Adrenal gland (tissue), 12 donors: Measurements from ENCODE around the gene HMGN4. TPM values are rescaled to one million over a fixed set of nuclear protein-coding genes. Genes with fewer than 3 reads are reported as not detected.
A peak's percentile ranks its signal among the peaks of the same experiment; 100 is the strongest.

ENCODE experiments used
- DNase-seq, 7 donors: peaks; one replicate each; pipeline ENCODE4 v3.0.0-alpha.2; 2019 to 2020
- H3K27ac ChIP-seq, 5 donors: fragments of 200-600 bp; sonication (generic) in 4 of 5; 1 replicate in 3 of 5; 2 replicates in 2 of 5; pipeline versions ENCODE4 v1.5.1 to v1.8.0; 2016 to 2020; ENCODE audit warnings: mild to moderate bottlenecking in 1 of 5
- H3K27me3 ChIP-seq: fragments of 200-600 bp; 2 replicates; pipeline ENCODE4 v1.8.0; 2021
- H3K36me3 ChIP-seq, 2 donors: fragments of 200-600 bp; replicated peaks in 1 of 2; 1 replicate in 1 of 2; 2 replicates in 1 of 2; pipeline versions ENCODE4 v1.5.1 to v1.8.0; 2018 to 2022
- H3K4me1 ChIP-seq, 2 donors: fragments of 200-600 bp; replicated peaks in 1 of 2; 1 replicate in 1 of 2; 2 replicates in 1 of 2; pipeline versions ENCODE4 v1.5.1 to v1.8.0; 2018 to 2021
- H3K4me3 ChIP-seq, 4 donors: fragments of 200-600 bp; sonication (generic) in 3 of 4; one replicate each; pipeline ENCODE4 v1.5.1; 2016 to 2018
- H3K9me3 ChIP-seq, 3 donors: fragments of 200-600 bp; sonication (generic) in 1 of 3; replicated peaks in 1 of 3; 1 replicate in 2 of 3; 2 replicates in 1 of 3; pipeline versions ENCODE4 v1.5.1 to v1.8.0; 2016 to 2021
- POLR2A ChIP-seq, 2 donors: fragments of 450-650 bp; IDR thresholded peaks; one replicate each; pipeline ENCODE4 v1.6.1; 2017; ENCODE audit warnings: antibody characterized with exemption in 2 of 2, mild to moderate bottlenecking in 2 of 2, moderate library complexity in 1 of 2
- WGBS, 4 donors: extraction: QIAGEN DNeasy Blood & Tissue Kit in 2 of 4; methylation state at CpG; one replicate each; pipeline versions ENCODE4 v1.1.5 to v1.1.7; 2013 to 2017; 5-methylcytosine and 5-hydroxymethylcytosine counted together
- intact Hi-C, 2 donors: fragments of 100-400 bp; cut with DNase I; formaldehyde crosslinking; loops; one replicate each; pipeline versions ENCODE4 v1.14.1 to v1.15.0; 2022 to 2023
- polyA plus RNA-seq, 3 donors: library from polyadenylated mRNA; stranded (reverse); fragments of 200-250 nt in 2 of 3; fragments of 350-450 nt in 1 of 3; fragmentation: Illumina TruSeq in 1 of 3; extraction: RNeasy Lipid Tissue Mini Kit (QIAGEN cat#74804) in 1 of 3; gene quantifications; one replicate each; pipeline ENCODE4 v1.2.3, GENCODE V29; 2013 to 2014
- small RNA-seq, 2 donors: library from RNA; depleted of rRNA; stranded (forward); fragments of <200 nt; gene quantifications; one replicate each; pipeline ENCODE3, GENCODE V24; 2016
- total RNA-seq, 9 donors: library from RNA; depleted of rRNA in 4 of 9; stranded (reverse); fragments of >200 nt in 4 of 9; fragments of 120-200 nt in 1 of 9; fragmentation: NEBNext Ultra II Directional in 1 of 9; extraction: Animal tissue kit (Norgen Biotek cat#: 25700) in 1 of 9; gene quantifications; one replicate each; pipeline versions ENCODE4 v1.1.0 to v1.2.4, GENCODE V29; 2013 to 2023
- TF ChIP-seq, protein P1 (sequence below), 6 experiments: fragments of 450-650 bp in 4 of 6; fragments of 200-600 bp in 2 of 6; sonication (generic) in 1 of 6; IDR thresholded peaks; 1 replicate in 5 of 6; 2 replicates in 1 of 6; pipeline versions ENCODE4 v1.5.1 to v1.8.0; 2016 to 2021; ENCODE audit warnings: antibody characterized with exemption in 6 of 6, mild to moderate bottlenecking in 2 of 6, moderate library complexity in 1 of 6
- donor health status: healthy with polysubstance abuse.
- donor health status: Bipolar disorder and iron deficiency.
- donor health status: DM: yes; HTN: yes; CAD: no.
- donor health status: DM: no; HTN: no; CAD: no.
- donor health status: DM: no; HTN: no; CAD: no.
- donor health status: DM: yes; HTN: yes; CAD: no.

Gene HMGN4
- total and polyA plus RNA-seq, 12 donors: 13.9 to 68.9 (median 46.2) TPM

DNA sequence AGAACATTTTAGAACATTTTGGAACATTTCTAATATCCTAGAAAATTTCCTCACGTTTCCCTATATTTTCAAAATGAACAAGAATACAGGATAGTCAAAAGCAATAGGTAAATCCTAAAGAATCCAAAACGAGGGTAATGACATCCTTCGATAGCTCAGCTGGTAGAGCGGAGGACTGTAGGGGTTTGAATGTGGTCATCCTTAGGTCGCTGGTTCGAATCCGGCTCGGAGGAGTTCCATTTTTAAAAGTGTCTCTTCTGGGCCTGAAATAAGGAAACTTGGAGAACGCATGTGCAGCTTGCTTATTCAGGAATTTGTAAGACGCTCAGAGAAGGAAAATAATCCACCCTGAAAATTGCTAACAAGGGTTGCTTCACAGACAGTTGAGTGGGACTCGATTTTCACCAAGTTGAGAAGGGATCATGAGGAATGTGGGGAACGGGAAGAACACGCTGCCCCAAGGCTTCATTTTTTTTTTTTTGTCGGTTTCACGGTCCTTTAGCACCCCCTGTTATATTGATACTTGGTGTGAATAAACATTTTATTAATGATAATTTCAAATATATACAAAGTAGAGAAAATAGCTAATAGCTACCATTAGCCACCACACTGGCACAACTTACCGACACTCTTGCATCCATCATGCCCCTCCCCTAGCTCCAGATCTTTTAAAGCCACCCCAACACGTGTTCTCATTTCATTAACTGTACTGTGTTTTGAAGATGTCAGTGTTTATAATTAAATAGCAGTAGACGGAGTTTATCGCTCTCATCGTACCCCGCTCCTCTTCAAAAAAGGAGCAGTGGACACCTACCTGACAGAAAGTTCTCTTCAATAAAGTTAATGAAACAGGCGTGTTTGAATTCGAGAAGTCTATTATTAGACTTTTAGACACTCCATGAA lies 56.8 kb downstream of the HMGN4 start:
- H3K4me3 ChIP-seq: peak overlapping the region in 2 of 4 donors; percentile 33 to 76
- intact Hi-C loops: loop anchor here in 1 of 2 donors (5.0 kb wide), 1 partner anchor 253 kb away; no protein-coding TSS in a partner anchor
- 20 to 28% (median 25%) methylated on average over 23 of the region's 23 CpGs for WGBS, 4 donors
- no peak for DNase-seq
- H3K27ac ChIP-seq: peak overlapping the region in 3 of 5 donors; percentile 76 to 86 (median 86)
- peaks cover 10 to 16% of the 10 kb centered on the region in 2 donors for H3K4me1 ChIP-seq
- no peaks in the 10 kb centered on the region for H3K9me3 ChIP-seq
- peaks cover 20% of the 10 kb centered on the region for H3K27me3 ChIP-seq
- peaks cover 0 to 20% of the 10 kb centered on the region in 2 donors for H3K36me3 ChIP-seq
- TF ChIP-seq, protein P1, sequence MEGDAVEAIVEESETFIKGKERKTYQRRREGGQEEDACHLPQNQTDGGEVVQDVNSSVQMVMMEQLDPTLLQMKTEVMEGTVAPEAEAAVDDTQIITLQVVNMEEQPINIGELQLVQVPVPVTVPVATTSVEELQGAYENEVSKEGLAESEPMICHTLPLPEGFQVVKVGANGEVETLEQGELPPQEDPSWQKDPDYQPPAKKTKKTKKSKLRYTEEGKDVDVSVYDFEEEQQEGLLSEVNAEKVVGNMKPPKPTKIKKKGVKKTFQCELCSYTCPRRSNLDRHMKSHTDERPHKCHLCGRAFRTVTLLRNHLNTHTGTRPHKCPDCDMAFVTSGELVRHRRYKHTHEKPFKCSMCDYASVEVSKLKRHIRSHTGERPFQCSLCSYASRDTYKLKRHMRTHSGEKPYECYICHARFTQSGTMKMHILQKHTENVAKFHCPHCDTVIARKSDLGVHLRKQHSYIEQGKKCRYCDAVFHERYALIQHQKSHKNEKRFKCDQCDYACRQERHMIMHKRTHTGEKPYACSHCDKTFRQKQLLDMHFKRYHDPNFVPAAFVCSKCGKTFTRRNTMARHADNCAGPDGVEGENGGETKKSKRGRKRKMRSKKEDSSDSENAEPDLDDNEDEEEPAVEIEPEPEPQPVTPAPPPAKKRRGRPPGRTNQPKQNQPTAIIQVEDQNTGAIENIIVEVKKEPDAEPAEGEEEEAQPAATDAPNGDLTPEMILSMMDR (IDR thresholded peaks at IDR 0.05): no peak
- no peak for TF ChIP-seq POLR2A (IDR thresholded peaks at IDR 0.05)

DNA sequence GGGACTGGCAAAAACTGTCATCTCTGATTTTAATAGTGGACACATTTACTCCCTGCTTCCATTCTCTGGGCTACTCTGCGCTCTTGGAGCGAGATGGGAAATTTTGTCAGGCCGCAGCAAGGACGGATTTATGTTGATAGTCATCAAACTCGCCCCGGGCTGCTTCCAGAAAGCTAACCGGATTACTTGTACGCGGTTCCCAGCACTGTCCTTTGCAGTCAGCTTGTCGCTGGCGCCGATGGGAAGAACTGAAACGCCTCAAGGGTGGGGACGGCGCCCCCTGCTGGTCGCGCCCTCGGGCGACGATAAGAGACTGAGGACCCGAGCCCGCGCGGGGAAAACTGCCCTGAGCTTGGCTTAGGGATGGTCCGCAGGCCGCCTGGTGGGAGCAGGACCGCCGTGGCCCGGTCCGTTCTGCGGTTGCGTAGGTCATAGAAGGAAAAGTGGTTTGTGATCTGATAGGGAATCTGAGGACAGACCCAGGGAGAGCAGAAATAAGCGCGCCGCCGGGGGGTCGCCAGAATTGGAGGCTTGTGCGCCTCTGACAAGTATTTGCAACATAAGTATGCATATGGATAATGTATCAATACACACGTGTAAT lies 57.6 kb downstream of the HMGN4 start:
- intact Hi-C loops: loop anchor here in 1 of 2 donors (5.0 kb wide), 1 partner anchor 253 kb away; no protein-coding TSS in a partner anchor
- TF ChIP-seq, protein P1 (IDR thresholded peaks at IDR 0.05): peak; percentile 85 to 98 (median 90)
- no peak for TF ChIP-seq POLR2A (IDR thresholded peaks at IDR 0.05)
- 0 to 1% (median 1%) methylated on average over 19 to 39 of the region's 39 CpGs for WGBS, 4 donors
- Histone ChIP-seq H3K9me3 (no peaks in the 10 kb centered on the region), H3K4me1 (peaks cover 10 to 16% of the 10 kb centered on the region in 2 donors), H3K27me3 (peaks cover 20% of the 10 kb centered on the region), H3K4me3 (peak overlapping the region in 2 of 4 donors; percentile 33 to 76), H3K36me3 (peaks cover 0 to 21% of the 10 kb centered on the region in 2 donors), H3K27ac (peak overlapping the region in 4 of 5 donors; percentile 76 to 87 (median 86))
- peak; percentile 87 to 97 (median 94) for DNase-seq

Small RNA genes within 50 kb of the gene (small RNA-seq; reads per million reads assigned to genes)
- gene RNU6-502P: 0 reads per million in 2 donors

Other genes with a start within 250 kb of the HMGN4 start
- gene BTN3A2, start 173.2 kb upstream of the HMGN4 start, total RNA-seq: 10 to 100 TPM; 31.4 to 95.3 (median 59.6) TPM
- gene BTN3A2, start 173.2 kb upstream of the HMGN4 start, polyA plus RNA-seq: 10 to 100 TPM; 30.4 to 33.7 (median 31.4) TPM
- 10 to 100 TPM; 12.8 to 37.8 (median 20.4) TPM for gene BTN2A2, start 155.3 kb upstream of the HMGN4 start, total RNA-seq
- gene BTN2A2, start 155.3 kb upstream of the HMGN4 start, polyA plus RNA-seq: 10 to 100 TPM in 2 of 3 donors, 1 to 10 TPM in 1; 9.6 to 24.5 (median 11.1) TPM
- gene BTN3A1, start 136.1 kb upstream of the HMGN4 start, total RNA-seq: 10 to 100 TPM; 26.3 to 56.7 (median 39.0) TPM
- 10 to 100 TPM; 17.5 to 38.3 (median 21.9) TPM for gene BTN3A1, start 136.1 kb upstream of the HMGN4 start, polyA plus RNA-seq
- gene BTN3A3, start 97.9 kb upstream of the HMGN4 start, total RNA-seq: 10 to 100 TPM; 23.8 to 52.9 (median 34.5) TPM
- gene BTN3A3, start 97.9 kb upstream of the HMGN4 start, polyA plus RNA-seq: 10 to 100 TPM; 11.5 to 32.7 (median 15.9) TPM
- 10 to 100 TPM; 11.4 to 52.0 (median 22.8) TPM for gene BTN2A1, start 80.4 kb upstream of the HMGN4 start, total RNA-seq
- 10 to 100 TPM; 18.4 to 38.5 (median 19.0) TPM for gene BTN2A1, start 80.4 kb upstream of the HMGN4 start, polyA plus RNA-seq
- gene BTN1A1, start 38.1 kb upstream of the HMGN4 start, total RNA-seq: under 1 TPM in 1 of 9 donors, not detected in 8; 0.28 TPM
- not detected for gene BTN1A1, start 38.1 kb upstream of the HMGN4 start, polyA plus RNA-seq
- gene ABT1, start 58.6 kb downstream of the HMGN4 start, total RNA-seq: 10 to 100 TPM; 11.4 to 21.6 (median 12.6) TPM
- 10 to 100 TPM in 1 of 3 donors, 1 to 10 TPM in 2; 7.3 to 10.1 (median 9.1) TPM for gene ABT1, start 58.6 kb downstream of the HMGN4 start, polyA plus RNA-seq
- gene ZNF322, start 121.4 kb downstream of the HMGN4 start, total RNA-seq: 10 to 100 TPM; 10.6 to 37.5 (median 25.4) TPM
- gene ZNF322, start 121.4 kb downstream of the HMGN4 start, polyA plus RNA-seq: 10 to 100 TPM in 1 of 3 donors, 1 to 10 TPM in 2; 5.3 to 22.5 (median 8.6) TPM